C4-2B (cell line): Measurements from ENCODE around the gene CLMP.

ENCODE experiments used
- CTCF ChIP-seq: fragments of 450-650 bp; conservative IDR thresholded peaks from 2 replicates; pipeline ENCODE4 v1.5.1; 2017; ENCODE audit warnings: mild to moderate bottlenecking
- ZFX ChIP-seq: fragments of 450-650 bp; IDR thresholded peaks from 2 replicates; pipeline ENCODE4 v1.6.1; 2017

GRCh38 chr11:123211149-123211852 lies 16.3 kb upstream of the CLMP start:
- no peak for TF ChIP-seq CTCF
- no peak for TF ChIP-seq ZFX
